ENCODE results near the gene PIK3CB.
"Not testable (repeated sequence)": the region's sequence is repeated elsewhere in the genome, so short reads cannot be mapped to it uniquely, and the experiment has no call there.

The PIK3CB gene

DNA sequence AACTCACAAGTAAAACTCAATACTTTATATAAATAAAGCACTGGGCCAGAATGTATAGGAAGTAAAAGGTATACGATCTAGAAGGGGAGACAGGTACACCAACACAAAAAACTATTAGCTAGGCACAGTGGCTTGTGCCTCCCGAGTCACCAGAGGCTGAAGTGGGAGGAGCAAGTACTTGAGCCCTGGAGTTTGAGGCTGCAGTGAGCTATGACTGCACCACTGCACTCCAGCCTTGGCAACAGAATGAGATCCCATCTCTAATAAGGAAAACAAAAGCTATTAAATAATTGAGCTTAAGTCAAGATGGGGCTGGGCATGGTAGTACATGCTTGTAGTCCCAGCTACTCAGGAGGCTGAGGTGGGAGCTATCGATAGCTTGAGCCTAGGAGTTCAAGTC, 17.0 kb downstream of the PIK3CB start:
- no peak for TF ChIP-seq ZFX (IDR thresholded peaks at IDR 0.05; ENCODE audit: borderline replicate concordance)
- H3K27ac ChIP-seq: no peak overlapping the region

DNA sequence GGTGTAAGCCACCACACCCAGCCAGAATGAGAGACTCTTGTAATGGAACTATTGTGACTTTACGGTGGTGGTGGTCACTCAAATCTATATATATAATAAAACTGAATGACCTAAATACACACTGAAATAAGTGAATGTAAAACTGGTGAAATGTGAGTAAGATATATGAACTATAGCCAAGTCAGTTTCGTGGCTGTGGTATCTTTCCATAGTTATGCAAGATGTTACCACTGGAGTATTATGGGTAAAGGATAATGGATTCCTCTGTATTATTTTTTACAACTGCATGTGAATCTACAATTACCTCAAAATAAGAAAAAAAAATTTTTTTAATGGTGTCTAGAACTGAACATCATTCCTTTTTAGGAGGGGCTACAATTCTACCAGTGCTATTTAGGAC, 21.9 kb downstream of the PIK3CB start:
- TF ChIP-seq ZFX (IDR thresholded peaks at IDR 0.05; ENCODE audit: borderline replicate concordance): no peak
- TF ChIP-seq, protein P1, sequence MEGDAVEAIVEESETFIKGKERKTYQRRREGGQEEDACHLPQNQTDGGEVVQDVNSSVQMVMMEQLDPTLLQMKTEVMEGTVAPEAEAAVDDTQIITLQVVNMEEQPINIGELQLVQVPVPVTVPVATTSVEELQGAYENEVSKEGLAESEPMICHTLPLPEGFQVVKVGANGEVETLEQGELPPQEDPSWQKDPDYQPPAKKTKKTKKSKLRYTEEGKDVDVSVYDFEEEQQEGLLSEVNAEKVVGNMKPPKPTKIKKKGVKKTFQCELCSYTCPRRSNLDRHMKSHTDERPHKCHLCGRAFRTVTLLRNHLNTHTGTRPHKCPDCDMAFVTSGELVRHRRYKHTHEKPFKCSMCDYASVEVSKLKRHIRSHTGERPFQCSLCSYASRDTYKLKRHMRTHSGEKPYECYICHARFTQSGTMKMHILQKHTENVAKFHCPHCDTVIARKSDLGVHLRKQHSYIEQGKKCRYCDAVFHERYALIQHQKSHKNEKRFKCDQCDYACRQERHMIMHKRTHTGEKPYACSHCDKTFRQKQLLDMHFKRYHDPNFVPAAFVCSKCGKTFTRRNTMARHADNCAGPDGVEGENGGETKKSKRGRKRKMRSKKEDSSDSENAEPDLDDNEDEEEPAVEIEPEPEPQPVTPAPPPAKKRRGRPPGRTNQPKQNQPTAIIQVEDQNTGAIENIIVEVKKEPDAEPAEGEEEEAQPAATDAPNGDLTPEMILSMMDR (IDR thresholded peaks at IDR 0.05): no peak
- H3K27ac ChIP-seq: no peak overlapping the region

DNA sequence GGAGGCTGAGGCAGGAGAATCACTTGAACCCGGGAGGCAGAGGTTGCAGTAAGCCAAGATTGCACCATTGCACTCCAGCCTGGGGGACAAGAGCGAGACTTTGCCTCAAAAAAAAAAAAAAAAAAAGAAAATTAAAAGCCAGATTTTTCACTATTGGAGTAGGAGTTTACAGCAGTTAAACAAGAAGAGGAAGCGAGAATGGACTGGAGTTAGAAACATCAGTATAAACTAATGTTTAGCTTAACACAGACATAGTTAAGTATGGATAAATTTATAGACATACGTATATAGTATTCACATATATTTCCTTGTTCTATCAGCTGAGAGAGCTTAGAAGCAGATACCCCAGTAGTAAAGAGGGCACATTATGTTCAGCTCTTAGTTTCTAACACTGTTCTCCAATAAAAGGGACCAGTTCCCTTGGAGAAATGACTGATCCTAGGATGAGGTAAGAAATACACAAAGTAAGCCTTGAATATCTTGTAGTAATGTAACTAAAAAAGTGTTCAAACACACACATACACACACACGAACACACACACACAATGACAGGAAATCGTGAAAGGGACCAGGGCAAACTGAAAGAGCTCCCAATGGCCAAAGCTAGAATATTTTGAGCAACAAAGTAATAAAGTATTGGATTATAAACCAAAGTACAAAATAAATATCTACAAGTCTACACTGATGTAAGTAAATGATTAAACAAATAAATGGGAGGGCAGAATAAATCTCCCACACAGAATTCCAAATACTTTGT, 25.1 kb downstream of the PIK3CB start:
- no peak for TF ChIP-seq ZFX (IDR thresholded peaks at IDR 0.05; ENCODE audit: borderline replicate concordance)
- TF ChIP-seq, protein P1 (IDR thresholded peaks at IDR 0.05): no peak
- no peak overlapping the region for H3K27ac ChIP-seq

DNA sequence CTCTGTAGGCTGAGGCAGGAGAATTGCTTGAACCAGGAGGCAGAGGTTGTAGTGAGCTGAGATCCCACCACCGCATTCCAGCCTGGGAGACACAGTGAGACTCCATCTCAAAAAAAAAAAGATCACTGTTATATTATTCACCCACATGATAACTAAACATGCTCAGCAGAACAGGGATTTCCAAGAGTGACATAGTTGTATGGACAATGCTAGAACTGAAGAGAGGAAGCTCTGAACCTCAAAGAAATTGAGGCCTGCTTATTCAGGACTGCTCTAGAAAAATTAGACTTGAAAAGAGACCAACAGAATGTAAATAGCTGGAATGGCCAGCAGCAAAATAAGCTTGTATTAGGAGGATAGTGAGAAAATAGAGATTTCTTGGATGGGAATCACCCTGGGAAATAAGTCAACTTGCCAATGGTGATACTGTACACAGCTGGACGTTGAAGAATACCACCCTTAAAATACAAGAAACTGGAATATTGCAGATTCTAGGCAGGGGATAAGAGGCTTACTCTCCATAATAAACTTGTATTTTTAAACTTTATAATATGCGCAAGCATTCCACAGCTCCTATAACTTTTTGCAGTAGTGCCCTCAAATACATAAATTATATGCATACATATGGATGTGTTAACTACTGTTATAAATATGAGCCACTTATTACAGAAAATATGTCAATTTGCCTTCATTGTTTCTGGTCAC, 28.2 kb downstream of the PIK3CB start:
- H3K27ac ChIP-seq: no peak overlapping the region
- no peak for TF ChIP-seq ZFX (IDR thresholded peaks at IDR 0.05; ENCODE audit: borderline replicate concordance)

DNA sequence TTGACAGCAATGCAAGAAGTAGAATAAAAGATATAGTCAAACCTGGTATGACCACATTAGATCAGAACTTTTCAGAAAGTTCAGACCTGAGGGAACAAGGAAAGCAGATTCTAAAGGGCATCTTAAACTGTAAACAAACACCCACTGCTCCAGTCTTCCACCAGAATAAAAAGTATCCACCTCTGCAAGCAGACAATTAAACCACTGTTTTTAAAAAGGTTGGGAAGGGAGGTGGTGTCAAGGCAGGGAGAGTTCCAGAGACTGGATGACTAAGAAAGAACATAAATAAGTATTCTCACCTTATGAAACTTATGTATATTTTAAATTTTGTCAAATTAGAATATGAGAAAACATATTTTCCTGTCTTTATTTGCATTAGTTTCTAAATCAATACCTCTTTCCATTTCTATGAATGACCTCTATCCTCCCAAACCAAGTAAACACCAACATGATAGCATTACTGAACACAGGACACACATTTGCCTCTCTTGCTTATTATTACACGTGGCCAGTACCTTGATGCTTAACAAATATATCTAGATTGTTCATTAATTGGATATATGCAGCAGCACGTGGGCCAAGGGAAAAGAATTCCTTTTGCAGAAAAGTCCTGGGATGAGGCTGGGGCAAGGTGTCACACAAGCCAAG, 31.6 kb downstream of the PIK3CB start:
- TF ChIP-seq, protein P1 (IDR thresholded peaks at IDR 0.05): no peak
- TF ChIP-seq ZFX (IDR thresholded peaks at IDR 0.05; ENCODE audit: borderline replicate concordance): no peak
- H3K27ac ChIP-seq: no peak overlapping the region

DNA sequence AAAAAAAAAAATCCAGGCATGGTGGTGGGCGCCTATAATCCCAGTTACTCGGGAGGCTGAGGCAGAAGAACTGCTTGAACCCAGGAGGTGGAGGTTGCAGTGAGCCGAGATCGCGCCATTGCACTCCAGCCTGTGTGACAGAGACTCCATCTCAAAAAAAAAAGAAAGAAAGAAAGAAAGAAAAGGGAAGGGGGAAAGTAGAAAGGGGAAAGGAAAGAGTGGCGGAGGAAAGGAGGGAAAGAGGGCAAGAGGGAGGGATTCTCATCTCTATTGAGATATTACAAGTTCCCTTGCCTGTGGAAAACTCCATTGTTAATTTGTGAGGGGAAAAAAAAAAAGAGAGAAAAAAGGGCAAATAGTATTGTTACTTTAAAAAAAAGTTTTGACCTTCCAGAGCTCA, 32.5 kb downstream of the PIK3CB start:
- not testable (repeated sequence) for H3K27ac ChIP-seq

DNA sequence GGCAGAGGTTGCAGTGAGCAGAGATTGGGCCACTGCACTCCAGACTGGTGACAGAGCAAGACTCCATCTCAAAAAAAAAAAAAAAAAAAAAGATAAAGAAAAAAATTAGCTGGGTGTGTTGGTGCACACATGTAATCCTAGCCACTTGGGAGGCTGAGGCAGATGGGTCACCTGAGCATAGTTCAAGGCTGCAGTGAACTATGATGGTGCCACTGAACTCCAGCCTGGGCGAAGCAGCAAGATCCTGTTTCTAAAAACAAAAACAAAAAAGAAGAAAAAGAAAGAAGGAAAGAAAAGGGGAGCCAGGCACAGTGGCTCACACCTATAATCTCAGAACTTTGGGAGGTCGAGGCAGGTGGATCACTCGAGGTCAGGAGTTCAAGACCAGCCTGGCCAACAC, 32.9 kb downstream of the PIK3CB start:
- no peak overlapping the region for H3K27ac ChIP-seq
- TF ChIP-seq, protein P1 (IDR thresholded peaks at IDR 0.05): no peak
- no peak for TF ChIP-seq ZFX (IDR thresholded peaks at IDR 0.05; ENCODE audit: borderline replicate concordance)

DNA sequence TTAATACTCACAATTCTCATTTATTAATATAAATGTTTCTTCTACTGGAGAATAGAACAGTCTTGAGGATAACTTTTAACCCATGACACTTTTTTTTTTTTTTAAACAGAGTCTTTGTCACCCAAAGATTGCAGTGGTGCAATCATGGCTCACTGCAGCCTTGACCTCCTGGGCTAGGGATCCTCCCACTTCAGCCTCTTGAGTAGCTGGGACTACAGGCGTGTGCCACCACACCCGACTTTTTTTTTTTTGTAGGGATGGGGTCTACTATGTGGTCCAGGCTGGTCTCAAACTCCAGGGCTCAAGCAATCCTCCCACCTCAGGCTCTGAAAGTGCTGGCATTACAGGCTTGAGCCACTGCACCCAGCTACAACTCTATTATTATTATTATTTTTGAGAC, 34.5 kb downstream of the PIK3CB start:
- no peak for TF ChIP-seq ZFX (IDR thresholded peaks at IDR 0.05; ENCODE audit: borderline replicate concordance)
- TF ChIP-seq, protein P1 (IDR thresholded peaks at IDR 0.05): no peak
- no peak overlapping the region for H3K27ac ChIP-seq

Measured in 22Rv1 (cell line).